Stimulated activated naive CD8-positive, alpha-beta T cell treated with anti-CD3 and anti-CD28 coated beads, Interleukin-15, amount 100 ng/mL, for 72 hours (primary cell): Measurements from ENCODE around the gene POR.
"Not testable (repeated sequence)": the region's sequence is repeated elsewhere in the genome, so short reads cannot be mapped to it uniquely, and the experiment has no call there.

Experiments used
- ATAC-seq: fragments of 150-1000 bp; cut with Tn5 transposase; 2 replicates; pipeline ENCODE4 v1.10.0; 2021; ENCODE audit warnings: mild to moderate bottlenecking, moderate library complexity
- DNase-seq, 2 donors: peaks; one replicate each; pipeline ENCODE4 v3.0.0; 2021 to 2022
- H3K27ac Mint-ChIP-seq, 2 donors: one replicate each; pipeline ENCODE4 v1.8.0; 2022; ENCODE audit warnings: mild to moderate bottlenecking in 2 of 2, mixed read lengths in 2 of 2, moderate library complexity in 2 of 2
- H3K27me3 Mint-ChIP-seq: one replicate; pipeline ENCODE4 v1.8.0; 2022; ENCODE audit warnings: mixed read lengths
- H3K4me1 Mint-ChIP-seq: one replicate; pipeline ENCODE4 v1.8.0; 2022; ENCODE audit warnings: mild to moderate bottlenecking, mixed read lengths
- H3K4me3 Mint-ChIP-seq, 2 donors: one replicate each; pipeline ENCODE4 v1.8.0; 2022; ENCODE audit warnings: mild to moderate bottlenecking in 2 of 2, mixed read lengths in 2 of 2, moderate library complexity in 1 of 2
- H3K9me3 Mint-ChIP-seq, 2 donors: one replicate each; pipeline ENCODE4 v1.8.0; 2022; ENCODE audit warnings: mixed read lengths in 2 of 2

The POR gene

GRCh38 chr7:75995996-75996395 is 81.0 kb downstream of the POR start:
- Mint-ChIP-seq H3K9me3 (no peaks in the 10 kb centered on the region), H3K4me3 (peak overlapping the region in 1 of 2 donors; percentile 13), H3K27ac (no peak overlapping the region), H3K27me3 (no peaks in the 10 kb centered on the region), H3K4me1 (peaks cover 47% of the 10 kb centered on the region)
- no peak for DNase-seq
- ATAC-seq = no peak

GRCh38 chr7:75996476-75996875 is 81.5 kb downstream of the POR start:
- H3K9me3 Mint-ChIP-seq = no peaks in the 10 kb centered on the region
- no peaks in the 10 kb centered on the region for H3K27me3 Mint-ChIP-seq
- no peak for DNase-seq
- no peak for ATAC-seq
- no peak overlapping the region for H3K4me3 Mint-ChIP-seq
- H3K4me1 Mint-ChIP-seq = peaks cover 44% of the 10 kb centered on the region
- H3K27ac Mint-ChIP-seq = no peak overlapping the region

GRCh38 chr7:75998038-75998437 is 83.1 kb downstream of the POR start:
- Mint-ChIP-seq H3K27me3 (no peaks in the 10 kb centered on the region), H3K27ac (no peak overlapping the region)
- no peak for ATAC-seq

DNA sequence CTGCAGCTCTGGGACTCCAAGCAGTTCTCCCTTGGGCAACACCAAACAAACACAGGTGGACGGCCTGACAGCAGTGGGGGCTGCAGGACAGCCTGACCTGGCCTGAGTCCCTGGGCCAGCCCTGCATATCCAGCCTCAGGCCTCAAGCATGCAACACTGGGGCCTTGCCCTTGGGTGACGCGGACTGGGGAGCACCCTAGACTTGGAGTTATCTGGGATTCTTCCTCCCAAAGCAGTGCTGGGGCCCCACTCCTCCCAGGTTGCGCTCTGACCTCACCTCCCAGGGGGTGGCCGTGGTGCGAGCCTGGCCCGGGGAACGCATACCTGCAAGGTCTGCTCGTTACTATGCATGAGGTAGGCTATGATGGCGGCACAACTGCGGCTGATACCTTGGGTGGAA is 85.6 kb downstream of the POR start:
- no peaks in the 10 kb centered on the region for H3K27me3 Mint-ChIP-seq
- DNase-seq (no peak), ATAC-seq (no peak)
- no peaks in the 10 kb centered on the region for H3K9me3 Mint-ChIP-seq
- peaks cover 21% of the 10 kb centered on the region for H3K4me1 Mint-ChIP-seq
- no peak overlapping the region for H3K4me3 Mint-ChIP-seq
- H3K27ac Mint-ChIP-seq = no peak overlapping the region

More at GRCh38 chr7:75998038-75998437, 83.1 kb downstream of the POR start:
- H3K9me3 Mint-ChIP-seq = no peaks in the 10 kb centered on the region
- H3K4me3 Mint-ChIP-seq = no peak overlapping the region
- peaks cover 42% of the 10 kb centered on the region for H3K4me1 Mint-ChIP-seq
- DNase-seq = no peak

- peaks cover 12% of the 10 kb centered on the region for H3K4me1 Mint-ChIP-seq
- ATAC-seq (no peak), DNase-seq (no peak)
- no peak overlapping the region for H3K4me3 Mint-ChIP-seq
- H3K27me3 Mint-ChIP-seq = no peaks in the 10 kb centered on the region
- H3K27ac Mint-ChIP-seq = no peak overlapping the region
- no peaks in the 10 kb centered on the region for H3K9me3 Mint-ChIP-seq
Observed at GRCh38 chr7:76002139-76002538, 87.2 kb downstream of the POR start.

GRCh38 chr7:76002822-76003221 is 87.9 kb downstream of the POR start:
- H3K4me1 Mint-ChIP-seq = peaks cover 13% of the 10 kb centered on the region
- H3K4me3 Mint-ChIP-seq = no peak overlapping the region
- no peak for DNase-seq
- no peaks in the 10 kb centered on the region for H3K27me3 Mint-ChIP-seq
- H3K9me3 Mint-ChIP-seq = no peaks in the 10 kb centered on the region
- no peak for ATAC-seq
- no peak overlapping the region for H3K27ac Mint-ChIP-seq

DNA sequence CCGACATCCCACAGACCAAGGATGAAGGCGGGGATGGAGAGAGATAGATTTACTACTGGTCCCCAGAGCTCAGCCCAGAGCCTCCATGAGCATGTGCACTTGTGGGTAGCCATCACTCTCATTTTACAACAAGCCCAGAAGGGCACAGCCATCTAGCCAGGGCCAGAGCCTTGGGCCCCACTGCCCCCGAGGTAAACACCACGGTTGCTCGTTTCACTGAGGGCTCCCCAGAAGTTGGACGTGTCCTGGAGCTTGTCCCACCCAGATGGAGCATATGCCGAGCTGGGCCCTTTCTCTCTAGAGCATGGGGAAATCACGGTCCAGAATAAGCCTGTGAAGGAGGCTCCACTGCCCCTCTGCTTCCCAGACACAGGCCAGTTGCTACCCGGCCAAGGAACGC is 88.4 kb downstream of the POR start:
- Mint-ChIP-seq H3K27me3 (no peaks in the 10 kb centered on the region), H3K27ac (no peak overlapping the region), H3K4me3 (no peak overlapping the region), H3K9me3 (no peaks in the 10 kb centered on the region), H3K4me1 (peaks cover 17% of the 10 kb centered on the region)
- DNase-seq (no peak), ATAC-seq (no peak)

- H3K4me1 Mint-ChIP-seq = peaks cover 29% of the 10 kb centered on the region
- H3K9me3 Mint-ChIP-seq, H3K4me3 Mint-ChIP-seq, ATAC-seq, H3K27me3 Mint-ChIP-seq, H3K27ac Mint-ChIP-seq, DNase-seq: not testable (repeated sequence)
Observed at GRCh38 chr7:76005004-76005403, 90.0 kb downstream of the POR start.

DNA sequence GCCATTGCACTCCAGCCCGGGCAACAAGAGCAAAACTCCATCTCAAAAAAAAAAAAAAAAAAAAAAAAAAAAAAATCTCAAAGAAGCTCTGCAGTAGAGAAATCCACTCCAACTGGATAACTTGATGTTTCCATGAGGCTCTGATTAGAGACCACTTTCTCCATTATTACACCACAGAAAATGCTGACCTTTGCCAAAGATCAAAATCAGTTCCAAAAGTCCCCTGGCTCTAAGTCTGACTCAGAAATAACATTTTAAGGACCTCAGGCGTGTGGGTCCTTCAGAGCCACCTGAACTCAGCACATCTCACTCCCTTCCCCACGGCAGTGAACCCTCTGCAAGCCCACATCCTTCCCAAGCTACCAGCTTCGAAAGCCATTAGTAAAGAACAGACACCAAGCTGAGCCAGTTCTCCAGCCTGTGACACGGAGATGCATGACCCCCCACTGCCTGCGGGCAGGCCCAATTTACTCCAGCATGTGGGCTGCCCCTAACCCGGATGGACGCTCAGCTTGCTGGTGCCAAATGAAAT is 93.3 kb downstream of the POR start:
- Mint-ChIP-seq H3K4me3 (peak overlapping the region; percentile 55 to 58), H3K4me1 (peaks cover 43% of the 10 kb centered on the region), H3K27me3 (peaks cover 30% of the 10 kb centered on the region), H3K27ac (peak overlapping the region; percentile 37 to 94), H3K9me3 (no peaks in the 10 kb centered on the region)
- ATAC-seq = peak; percentile 83
- DNase-seq = peak; percentile 56 to 73

DNA sequence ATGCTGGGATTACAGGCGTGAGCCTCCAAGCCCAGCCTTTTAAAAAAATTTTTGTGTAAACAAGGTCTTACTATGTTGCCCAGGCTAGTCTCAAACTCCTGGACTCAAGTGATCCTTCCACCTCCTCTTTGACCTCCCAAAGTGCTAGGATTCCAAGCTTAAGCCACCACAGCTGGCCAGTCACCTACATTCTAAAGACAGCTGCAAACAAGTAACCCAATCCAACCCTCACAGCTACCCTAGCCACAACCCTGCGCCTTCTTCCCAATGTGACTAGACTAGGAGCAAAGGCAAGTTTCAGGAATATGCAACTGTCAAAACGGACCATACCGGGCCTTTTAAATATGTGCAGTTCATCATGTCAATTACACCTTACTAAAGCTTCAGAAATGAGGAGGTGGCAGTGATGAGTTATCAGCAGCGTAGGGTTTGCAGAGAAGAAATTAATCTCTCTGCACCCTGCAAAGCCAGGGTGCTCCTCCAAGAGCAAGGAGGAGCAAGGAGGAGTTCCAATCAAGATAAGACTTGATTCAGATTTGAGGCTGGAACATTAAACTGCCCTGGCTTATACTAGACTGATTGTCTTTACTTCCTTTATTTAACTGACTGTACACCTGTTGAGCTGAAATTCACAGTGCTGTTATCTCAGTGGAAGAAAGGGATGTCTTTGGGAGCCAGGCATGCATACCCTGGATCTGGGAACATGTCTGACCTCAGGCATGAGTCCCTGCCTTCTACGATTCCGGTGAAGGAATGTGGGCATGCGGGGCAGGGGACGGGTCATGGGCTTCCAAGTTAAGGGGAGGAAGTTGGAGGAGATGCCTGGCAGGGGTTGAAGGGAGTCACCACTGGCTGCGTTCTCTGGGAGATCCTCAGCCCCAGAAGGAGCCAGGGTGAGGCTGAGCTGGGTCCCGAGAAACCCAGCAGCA is 95.0 kb downstream of the POR start:
- DNase-seq = no peak
- peaks cover 43% of the 10 kb centered on the region for H3K4me1 Mint-ChIP-seq
- peak overlapping the region; percentile 58 to 65 for H3K4me3 Mint-ChIP-seq
- H3K9me3 Mint-ChIP-seq = no peaks in the 10 kb centered on the region
- H3K27me3 Mint-ChIP-seq = peaks cover 37% of the 10 kb centered on the region
- H3K27ac Mint-ChIP-seq = peak overlapping the region in 1 of 2 donors; percentile 91
- no peak for ATAC-seq

GRCh38 chr7:76011442-76011861 is 96.5 kb downstream of the POR start:
- Mint-ChIP-seq H3K27ac (no peak overlapping the region), H3K27me3 (peaks cover 37% of the 10 kb centered on the region), H3K4me3 (no peak overlapping the region), H3K9me3 (no peaks in the 10 kb centered on the region), H3K4me1 (peaks cover 43% of the 10 kb centered on the region)
- ATAC-seq = no peak
- no peak for DNase-seq

DNA sequence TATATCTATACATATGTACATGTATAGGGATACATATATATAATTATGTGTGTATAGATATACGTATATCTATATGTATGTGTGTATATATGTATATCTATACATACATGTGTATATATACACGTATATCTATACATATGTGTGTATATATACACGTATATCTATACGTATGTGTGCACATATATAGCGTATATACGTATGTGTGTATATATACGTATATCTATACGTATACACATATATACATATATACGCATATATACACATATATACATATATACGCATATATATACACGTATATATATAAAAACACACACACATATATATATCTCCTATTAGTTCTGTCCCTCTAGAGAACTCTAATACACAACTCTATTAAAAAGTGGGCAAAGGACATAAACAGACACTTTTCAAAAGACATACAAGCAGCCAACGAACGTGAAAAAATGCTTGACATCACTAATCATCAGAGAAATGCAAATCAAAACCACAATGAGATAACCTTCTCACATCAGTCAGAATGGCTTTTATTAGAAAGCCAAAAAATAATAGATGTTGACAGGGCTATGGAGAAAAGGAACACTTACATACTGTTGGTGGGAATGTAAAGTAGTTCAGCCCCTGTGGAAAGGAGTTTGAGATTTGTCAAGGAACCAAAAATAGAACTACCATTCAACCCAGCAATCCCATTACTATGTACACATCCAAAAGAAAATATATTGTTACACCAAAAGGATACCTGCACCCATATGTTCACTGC is 101.4 kb downstream of the POR start:
- H3K4me1 Mint-ChIP-seq = peaks cover 13% of the 10 kb centered on the region
- no peak for DNase-seq
- no peak overlapping the region for H3K27ac Mint-ChIP-seq
- H3K9me3 Mint-ChIP-seq = no peaks in the 10 kb centered on the region
- H3K27me3 Mint-ChIP-seq = peaks cover 24% of the 10 kb centered on the region
- H3K4me3 Mint-ChIP-seq = no peak overlapping the region
- no peak for ATAC-seq

GRCh38 chr7:76018520-76018919 is 103.6 kb downstream of the POR start:
- DNase-seq, H3K9me3 Mint-ChIP-seq, H3K4me3 Mint-ChIP-seq, H3K27ac Mint-ChIP-seq, ATAC-seq, H3K27me3 Mint-ChIP-seq: not testable (repeated sequence)
- H3K4me1 Mint-ChIP-seq = peaks cover 13% of the 10 kb centered on the region

- Mint-ChIP-seq H3K9me3 (no peaks in the 10 kb centered on the region), H3K4me3 (peak overlapping the region; percentile 45 to 59), H3K4me1 (peaks cover 13% of the 10 kb centered on the region), H3K27me3 (no peaks in the 10 kb centered on the region), H3K27ac (no peak overlapping the region)
- DNase-seq = peak; percentile 66 to 72
- peak; percentile 78 for ATAC-seq
Observed at GRCh38 chr7:76020031-76020714, 105.2 kb downstream of the POR start.

DNA sequence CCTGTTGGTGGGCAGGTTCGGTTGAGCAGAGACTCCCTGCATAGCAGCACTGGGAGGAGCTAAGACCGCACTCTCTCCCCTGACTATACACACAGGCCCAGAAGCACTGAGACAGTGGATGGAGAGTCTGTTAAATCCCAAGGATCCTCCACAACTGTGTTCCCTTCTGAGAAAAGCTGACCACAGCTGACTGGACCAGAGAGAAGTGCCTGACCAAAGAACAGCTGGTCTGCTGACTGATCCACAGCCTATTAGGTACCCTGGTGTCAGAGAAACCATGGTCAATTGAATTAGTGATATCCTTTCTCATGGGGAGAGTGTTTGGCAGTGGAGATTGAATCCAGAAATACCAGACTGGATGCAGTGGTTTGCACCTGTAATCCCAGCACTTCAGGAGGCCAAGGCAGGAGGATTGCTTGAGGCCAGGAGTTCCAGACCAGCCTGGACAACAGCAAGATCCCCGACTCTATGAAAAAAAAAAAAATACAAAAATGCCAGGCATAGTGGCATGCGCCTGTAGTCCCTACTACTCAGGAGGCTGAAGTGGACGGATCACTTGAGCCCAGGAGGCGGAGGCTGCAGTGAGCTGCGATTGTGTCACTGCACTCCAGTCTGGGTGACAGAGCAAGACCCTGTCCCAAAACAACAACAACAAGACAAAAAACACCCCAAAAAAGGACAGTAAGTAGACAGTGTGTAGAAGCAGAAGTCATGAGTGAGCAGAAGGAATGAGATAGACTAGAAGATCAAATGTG is 107.2 kb downstream of the POR start:
- H3K4me3 Mint-ChIP-seq = no peak overlapping the region
- no peak for ATAC-seq
- no peak for DNase-seq
- no peaks in the 10 kb centered on the region for H3K9me3 Mint-ChIP-seq
- peak overlapping the region in 1 of 2 donors; percentile 64 for H3K27ac Mint-ChIP-seq
- H3K27me3 Mint-ChIP-seq = no peaks in the 10 kb centered on the region
- H3K4me1 Mint-ChIP-seq = peaks cover 13% of the 10 kb centered on the region
